Mesothelial cell of epicardium (in vitro differentiated cells): ENCODE data around the gene PLXND1. TPM values are rescaled to one million over a fixed set of nuclear protein-coding genes. Genes with fewer than 3 reads are reported as not detected.

Experiments
- DNase-seq, 2 experiments: peaks; one replicate each; pipeline ENCODE4 v3.0.0; 2021; ENCODE audit warnings: low spot score in 2 of 2; ENCODE audit not compliant: unreplicated experiment in 2 of 2
- H3K27ac Mint-ChIP-seq: 2 replicates; pipeline ENCODE4 v1.8.0; 2021; ENCODE audit warnings: mixed read lengths
- H3K27me3 Mint-ChIP-seq: 2 replicates; pipeline ENCODE4 v1.8.0; 2021; ENCODE audit warnings: low read depth, mixed read lengths
- H3K36me3 Mint-ChIP-seq: 2 replicates; pipeline ENCODE4 v1.8.0; 2021; ENCODE audit warnings: mixed read lengths
- H3K4me1 Mint-ChIP-seq: 2 replicates; pipeline ENCODE4 v1.8.0; 2021; ENCODE audit warnings: mixed read lengths
- H3K4me3 Mint-ChIP-seq: 2 replicates; pipeline ENCODE4 v1.8.0; 2021; ENCODE audit warnings: mild to moderate bottlenecking, moderate library complexity, mixed read lengths
- H3K9me3 Mint-ChIP-seq: 2 replicates; pipeline ENCODE4 v1.8.0; 2021; ENCODE audit warnings: mixed read lengths
- total RNA-seq: library from RNA; stranded (reverse); gene quantifications from 3 replicates; pipeline ENCODE4 v1.2.1, GENCODE V29; 2021
- TF ChIP-seq, protein P1 (sequence below): fragments of 200-600 bp; sonication (generic); IDR thresholded peaks from one replicate; pipeline ENCODE4 v1.5.0; 2021; ENCODE audit warnings: antibody characterized with exemption; ENCODE audit not compliant: unreplicated experiment

PLXND1 gene
- total RNA-seq, 1 donor from 2014 or later, result 60.6 TPM

DNA sequence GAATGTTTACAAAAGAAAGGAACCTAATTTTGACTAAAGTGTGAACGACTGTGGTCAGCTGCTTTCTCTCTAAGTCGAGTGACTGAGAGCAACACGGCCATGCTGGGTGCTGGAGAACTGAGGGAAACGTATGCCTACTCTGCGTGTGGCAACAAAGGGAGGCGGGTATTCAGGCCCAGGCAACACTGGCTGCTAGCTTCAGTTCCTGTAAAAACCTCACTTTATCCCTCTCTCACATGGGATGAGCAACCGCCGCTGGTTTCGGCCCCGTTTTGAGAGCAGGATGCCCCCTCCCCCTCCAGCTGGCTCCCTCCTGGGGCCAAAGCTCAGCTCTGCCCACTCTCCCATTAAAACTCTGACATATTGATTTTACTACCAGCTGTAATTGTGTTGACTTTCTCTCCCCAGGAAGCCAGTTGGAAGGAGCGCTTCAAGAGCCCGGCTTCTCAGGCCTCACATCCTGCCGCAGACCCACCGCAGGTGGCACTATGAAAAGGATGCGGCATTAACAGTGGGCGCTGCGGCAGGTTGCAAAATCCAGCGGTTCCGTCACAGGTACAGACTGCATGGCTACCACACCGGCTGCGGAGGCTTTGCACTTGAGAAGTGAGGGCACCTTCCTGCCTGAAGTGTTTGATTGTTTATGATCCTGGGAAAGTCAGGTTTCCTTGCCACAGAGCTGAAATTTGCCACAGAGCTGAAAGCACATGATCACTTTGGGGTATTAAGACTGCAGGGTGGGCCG lies 12.7 kb downstream of the PLXND1 start:
- Mint-ChIP-seq H3K4me3 (peak overlapping the region; percentile 15), H3K27me3 (no peaks in the 10 kb centered on the region), H3K36me3 (no peaks in the 10 kb centered on the region), H3K9me3 (no peaks in the 10 kb centered on the region), H3K27ac (peak overlapping the region; percentile 93), H3K4me1 (peaks cover 67% of the 10 kb centered on the region)
- TF ChIP-seq, protein P1, sequence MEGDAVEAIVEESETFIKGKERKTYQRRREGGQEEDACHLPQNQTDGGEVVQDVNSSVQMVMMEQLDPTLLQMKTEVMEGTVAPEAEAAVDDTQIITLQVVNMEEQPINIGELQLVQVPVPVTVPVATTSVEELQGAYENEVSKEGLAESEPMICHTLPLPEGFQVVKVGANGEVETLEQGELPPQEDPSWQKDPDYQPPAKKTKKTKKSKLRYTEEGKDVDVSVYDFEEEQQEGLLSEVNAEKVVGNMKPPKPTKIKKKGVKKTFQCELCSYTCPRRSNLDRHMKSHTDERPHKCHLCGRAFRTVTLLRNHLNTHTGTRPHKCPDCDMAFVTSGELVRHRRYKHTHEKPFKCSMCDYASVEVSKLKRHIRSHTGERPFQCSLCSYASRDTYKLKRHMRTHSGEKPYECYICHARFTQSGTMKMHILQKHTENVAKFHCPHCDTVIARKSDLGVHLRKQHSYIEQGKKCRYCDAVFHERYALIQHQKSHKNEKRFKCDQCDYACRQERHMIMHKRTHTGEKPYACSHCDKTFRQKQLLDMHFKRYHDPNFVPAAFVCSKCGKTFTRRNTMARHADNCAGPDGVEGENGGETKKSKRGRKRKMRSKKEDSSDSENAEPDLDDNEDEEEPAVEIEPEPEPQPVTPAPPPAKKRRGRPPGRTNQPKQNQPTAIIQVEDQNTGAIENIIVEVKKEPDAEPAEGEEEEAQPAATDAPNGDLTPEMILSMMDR, result no peak
- DNase-seq, result no peak

DNA sequence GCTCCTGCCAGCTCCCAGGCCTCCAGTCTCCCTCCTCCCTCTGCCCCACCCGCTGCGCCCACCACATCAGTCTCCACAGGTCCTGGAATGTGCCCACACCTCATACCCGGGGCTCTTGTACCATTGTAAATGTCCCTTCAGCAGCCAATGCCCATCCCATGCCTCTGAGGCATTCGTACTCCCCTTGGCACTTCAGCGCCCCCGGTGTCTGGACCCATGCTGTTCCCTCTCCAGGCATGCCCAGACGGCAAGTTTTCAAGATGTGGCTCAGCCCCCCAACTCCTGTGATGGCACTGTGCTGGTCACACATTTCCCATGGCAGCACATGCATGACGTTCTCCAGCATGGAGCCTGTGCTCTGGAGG lies 13.3 kb downstream of the PLXND1 start:
- no peaks in the 10 kb centered on the region for H3K27me3 Mint-ChIP-seq
- TF ChIP-seq, protein P1, result no peak
- H3K27ac Mint-ChIP-seq, result peak overlapping the region; percentile 93
- no peak for DNase-seq
- peaks cover 64% of the 10 kb centered on the region for H3K4me1 Mint-ChIP-seq
- H3K36me3 Mint-ChIP-seq, result no peaks in the 10 kb centered on the region
- peak overlapping the region; percentile 15 for H3K4me3 Mint-ChIP-seq
- H3K9me3 Mint-ChIP-seq, result no peaks in the 10 kb centered on the region

DNA sequence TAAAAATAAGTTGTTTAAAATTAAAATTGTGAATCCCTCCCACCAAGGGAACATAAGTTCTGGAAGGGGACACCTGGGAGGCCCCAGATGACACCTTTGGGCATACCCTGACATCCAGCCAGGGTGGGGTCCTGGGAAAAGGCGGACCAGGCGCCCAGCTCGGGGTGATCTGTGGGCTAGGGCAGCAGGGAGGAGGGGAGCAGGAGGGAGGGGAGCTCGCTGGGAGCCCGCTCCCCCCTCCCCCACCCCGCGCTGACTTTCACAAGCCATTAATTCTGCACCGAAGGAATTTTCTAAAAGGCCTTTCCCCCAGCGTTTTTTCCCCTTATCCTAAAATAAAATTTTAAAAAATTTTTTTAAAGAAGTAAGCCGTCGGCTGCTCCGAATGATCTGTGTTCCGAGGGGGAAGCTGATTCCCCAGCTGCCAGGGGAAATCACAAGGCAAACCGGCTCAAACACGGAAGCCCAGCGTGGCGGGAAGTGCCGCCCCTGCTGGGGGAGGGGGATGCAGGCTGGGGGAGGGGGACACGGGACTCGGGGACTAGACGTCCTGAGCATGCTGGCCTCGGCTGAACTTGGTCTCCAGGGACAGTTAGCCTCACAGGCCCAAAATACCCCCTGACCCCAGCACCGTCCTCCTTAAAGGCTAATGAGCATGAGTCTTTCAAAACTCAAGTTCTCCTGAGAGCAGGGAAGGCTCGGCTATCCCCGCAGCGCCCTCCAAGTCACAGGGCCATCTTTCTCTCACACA lies 13.9 kb downstream of the PLXND1 start:
- H3K27ac Mint-ChIP-seq, result peak overlapping the region; percentile 93
- peak in 1 of 2 experiments; percentile 64 for DNase-seq

DNA sequence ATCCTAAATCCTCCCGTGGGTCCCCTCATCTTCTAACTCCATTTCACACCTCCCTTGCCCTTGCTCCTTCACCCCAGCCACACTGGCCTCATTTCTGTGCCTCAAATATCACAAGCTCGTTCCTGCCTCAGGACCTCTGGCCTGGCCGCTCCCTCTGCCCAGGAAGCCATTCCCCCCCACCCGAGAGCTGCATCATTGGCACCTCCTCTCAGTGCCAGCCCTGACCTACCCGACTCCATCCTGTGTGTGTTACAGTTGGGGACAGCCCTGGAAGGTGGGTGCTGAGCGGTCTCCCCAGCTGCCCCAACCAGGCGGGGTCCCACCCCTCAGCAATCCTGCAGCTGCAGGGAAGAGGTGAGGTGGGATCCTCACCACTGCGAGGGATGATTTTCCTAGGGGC lies 14.5 kb downstream of the PLXND1 start:
- TF ChIP-seq, protein P1, result no peak

More for the DNA sequence above, 13.9 kb downstream of the PLXND1 start:
- Mint-ChIP-seq H3K4me1 (peaks cover 57% of the 10 kb centered on the region), H3K36me3 (no peaks in the 10 kb centered on the region), H3K4me3 (peak overlapping the region; percentile 37), H3K27me3 (no peaks in the 10 kb centered on the region), H3K9me3 (no peaks in the 10 kb centered on the region)
- TF ChIP-seq, protein P1, result no peak

DNA sequence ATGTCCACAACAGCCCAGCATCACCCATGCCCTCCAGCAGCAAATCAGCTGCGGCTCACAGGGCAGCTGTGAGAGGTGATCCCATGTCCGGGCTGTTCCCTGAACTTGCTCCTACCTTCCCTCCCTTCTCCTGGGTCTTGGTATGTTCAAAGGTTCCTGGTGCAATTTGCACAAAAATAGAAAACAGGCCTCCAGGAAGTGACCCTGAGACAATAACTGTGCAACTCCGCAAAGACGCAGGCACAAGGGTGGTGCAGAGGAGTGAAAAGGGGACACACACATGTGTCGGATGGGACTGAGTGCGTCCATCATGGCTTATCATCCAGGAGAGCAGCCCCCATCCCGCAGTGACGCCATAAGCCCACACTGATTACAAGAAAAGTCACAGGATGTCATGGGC lies 16.3 kb downstream of the PLXND1 start:
- H3K9me3 Mint-ChIP-seq, result no peaks in the 10 kb centered on the region
- H3K4me3 Mint-ChIP-seq, result no peak overlapping the region
- DNase-seq, result no peak
- TF ChIP-seq, protein P1, result no peak
- H3K27ac Mint-ChIP-seq, result no peak overlapping the region
- H3K36me3 Mint-ChIP-seq, result no peaks in the 10 kb centered on the region
- no peaks in the 10 kb centered on the region for H3K27me3 Mint-ChIP-seq
- H3K4me1 Mint-ChIP-seq, result peaks cover 42% of the 10 kb centered on the region

More for the DNA sequence above, 14.5 kb downstream of the PLXND1 start:
- H3K4me3 Mint-ChIP-seq, result no peak overlapping the region
- no peaks in the 10 kb centered on the region for H3K36me3 Mint-ChIP-seq
- peak overlapping the region; percentile 3 for H3K27ac Mint-ChIP-seq
- H3K4me1 Mint-ChIP-seq, result peaks cover 53% of the 10 kb centered on the region
- DNase-seq, result no peak
- no peaks in the 10 kb centered on the region for H3K9me3 Mint-ChIP-seq
- H3K27me3 Mint-ChIP-seq, result no peaks in the 10 kb centered on the region
